ENCODE measurements around the gene GALK2. TPM values are rescaled to one million over a fixed set of nuclear protein-coding genes. Genes with fewer than 3 reads are reported as not detected.

Gene GALK2
- total RNA-seq, 2 donors from 2014 or later, result 28.5 to 52.3 TPM

DNA sequence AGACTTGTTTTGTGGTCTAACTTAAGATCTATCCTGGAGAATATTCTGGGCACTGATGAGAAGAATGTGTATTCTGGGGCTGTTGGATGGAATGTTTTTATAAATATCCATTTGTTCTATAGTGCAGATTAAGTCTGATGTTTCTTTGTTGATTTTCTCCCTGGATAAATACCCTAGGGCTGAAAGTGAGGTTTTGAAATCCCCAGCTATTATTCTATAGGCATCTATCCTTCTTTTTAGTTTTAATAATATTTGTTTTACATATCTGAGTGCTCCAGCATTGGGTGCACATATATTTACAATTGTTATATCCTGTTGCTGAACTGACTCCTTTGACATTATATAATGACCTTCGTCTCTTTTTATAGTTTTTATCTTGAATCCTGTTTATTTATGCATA is 42.9 kb downstream of the GALK2 start:
- 47% methylated on average over 1 of the region's 1 CpG for WGBS
- Histone ChIP-seq H3K27me3 (replicated peaks; ENCODE audit: insufficient read depth) (no peaks in the 10 kb centered on the region), H3K4me1 (replicated peaks) (no peaks in the 10 kb centered on the region), H3K36me3 (no peaks in the 10 kb centered on the region), H3K27ac (no peak overlapping the region), H3K4me3 (no peak overlapping the region), H3K9me3 (no peaks in the 10 kb centered on the region)
- intact Hi-C loops (cut with DNase I), result no loop called here
- DNase-seq (ENCODE audit: low spot score), result no peak
- TF ChIP-seq POLR2A (IDR thresholded peaks at IDR 0.05) (no peak), POLR2AphosphoS5 (IDR thresholded peaks at IDR 0.05) (no peak)
- TF ChIP-seq, protein P1, sequence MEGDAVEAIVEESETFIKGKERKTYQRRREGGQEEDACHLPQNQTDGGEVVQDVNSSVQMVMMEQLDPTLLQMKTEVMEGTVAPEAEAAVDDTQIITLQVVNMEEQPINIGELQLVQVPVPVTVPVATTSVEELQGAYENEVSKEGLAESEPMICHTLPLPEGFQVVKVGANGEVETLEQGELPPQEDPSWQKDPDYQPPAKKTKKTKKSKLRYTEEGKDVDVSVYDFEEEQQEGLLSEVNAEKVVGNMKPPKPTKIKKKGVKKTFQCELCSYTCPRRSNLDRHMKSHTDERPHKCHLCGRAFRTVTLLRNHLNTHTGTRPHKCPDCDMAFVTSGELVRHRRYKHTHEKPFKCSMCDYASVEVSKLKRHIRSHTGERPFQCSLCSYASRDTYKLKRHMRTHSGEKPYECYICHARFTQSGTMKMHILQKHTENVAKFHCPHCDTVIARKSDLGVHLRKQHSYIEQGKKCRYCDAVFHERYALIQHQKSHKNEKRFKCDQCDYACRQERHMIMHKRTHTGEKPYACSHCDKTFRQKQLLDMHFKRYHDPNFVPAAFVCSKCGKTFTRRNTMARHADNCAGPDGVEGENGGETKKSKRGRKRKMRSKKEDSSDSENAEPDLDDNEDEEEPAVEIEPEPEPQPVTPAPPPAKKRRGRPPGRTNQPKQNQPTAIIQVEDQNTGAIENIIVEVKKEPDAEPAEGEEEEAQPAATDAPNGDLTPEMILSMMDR (IDR thresholded peaks at IDR 0.05), result no peak

DNA sequence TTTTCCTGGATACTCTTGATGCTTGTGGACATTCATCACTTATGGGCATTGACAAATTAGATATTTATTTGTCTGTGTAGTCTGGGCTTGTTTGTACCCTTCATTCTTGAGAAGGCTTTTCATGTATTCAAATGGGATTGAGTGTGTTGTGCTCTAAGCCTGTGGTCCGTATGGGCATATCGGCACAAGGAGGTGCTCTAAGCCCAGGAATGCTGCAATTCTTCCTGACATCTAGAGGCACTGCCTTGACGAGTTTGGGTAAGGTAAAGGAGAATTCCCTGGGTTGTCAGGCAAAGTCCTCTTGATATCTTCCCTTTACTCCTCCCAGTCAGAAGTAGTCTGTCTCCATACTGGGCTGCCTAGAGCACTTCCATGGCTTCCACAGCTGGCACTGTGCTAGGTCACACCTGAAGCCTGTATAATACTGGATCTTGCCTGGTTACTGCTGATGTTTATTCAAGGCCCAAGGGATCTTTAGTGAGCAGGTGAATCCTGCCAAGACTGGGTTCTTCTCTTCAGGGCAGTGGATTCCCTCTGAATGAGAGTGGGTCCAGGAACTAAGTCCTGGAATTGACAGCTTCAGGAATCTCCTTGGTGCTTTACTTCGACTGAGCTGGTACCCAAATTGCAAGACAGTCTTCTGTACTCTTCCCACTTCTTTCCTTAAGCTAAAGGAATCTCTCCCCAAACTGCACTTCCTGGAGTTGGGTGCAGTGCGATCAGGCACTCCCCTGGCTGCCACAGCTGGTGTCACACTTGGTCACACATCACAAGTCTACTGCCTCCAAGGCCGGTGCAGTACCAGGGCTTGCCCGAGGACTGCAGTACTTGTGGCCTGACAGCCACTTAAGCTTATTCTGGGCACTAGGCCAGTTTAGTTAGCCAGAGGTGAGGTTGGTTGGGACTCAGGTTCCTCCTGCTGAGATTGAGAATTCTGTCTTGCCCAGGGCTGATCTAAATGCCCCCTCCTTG is 46.0 kb downstream of the GALK2 start:
- TF ChIP-seq, protein P1 (IDR thresholded peaks at IDR 0.05), result no peak
- TF ChIP-seq POLR2AphosphoS5 (IDR thresholded peaks at IDR 0.05) (no peak), POLR2A (IDR thresholded peaks at IDR 0.05) (no peak)
- DNase-seq (ENCODE audit: low spot score), result no peak
- Histone ChIP-seq H3K4me3 (no peak overlapping the region), H3K27ac (no peak overlapping the region), H3K36me3 (no peaks in the 10 kb centered on the region), H3K27me3 (replicated peaks; ENCODE audit: insufficient read depth) (no peaks in the 10 kb centered on the region), H3K4me1 (replicated peaks) (no peaks in the 10 kb centered on the region), H3K9me3 (no peaks in the 10 kb centered on the region)
- intact Hi-C loops (cut with DNase I), result no loop called here
- WGBS, result 85% methylated on average over 7 of the region's 7 CpGs

DNA sequence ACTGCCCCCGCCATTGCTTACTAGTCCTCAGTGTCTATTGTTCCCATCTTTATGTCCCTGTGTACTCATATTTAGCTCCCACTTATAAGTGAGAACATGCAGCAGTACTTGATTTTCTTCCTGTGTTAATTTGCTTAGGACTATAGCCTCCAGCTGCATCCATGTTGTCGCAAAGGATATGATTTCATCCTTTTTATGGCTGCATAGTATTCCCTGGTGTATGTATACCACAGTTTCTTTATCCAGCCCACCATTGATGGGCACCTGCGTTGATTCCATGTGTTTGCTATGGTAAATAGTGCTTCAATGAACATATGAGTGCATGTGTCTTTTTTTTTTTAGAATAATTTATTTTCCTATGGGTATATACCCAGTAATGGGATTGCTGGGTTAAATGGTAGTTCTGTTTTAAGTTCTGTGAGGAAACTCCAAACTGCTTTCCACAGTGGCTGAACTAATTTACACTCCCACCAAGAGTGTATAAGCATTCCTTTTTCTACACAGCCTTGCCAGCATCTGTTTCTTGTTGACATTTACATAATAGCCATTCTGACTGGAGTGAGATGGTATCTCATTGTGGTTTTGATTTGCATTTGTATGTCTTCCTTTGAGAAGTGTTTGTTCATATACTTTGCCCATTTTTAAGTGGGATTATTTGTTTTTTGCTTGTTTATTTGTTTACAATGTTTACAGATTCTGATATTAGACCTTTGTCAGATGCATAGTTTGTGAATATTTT is 53.7 kb downstream of the GALK2 start:
- intact Hi-C loops (cut with DNase I), result no loop called here
- Histone ChIP-seq H3K9me3 (no peaks in the 10 kb centered on the region), H3K4me1 (replicated peaks) (no peaks in the 10 kb centered on the region), H3K27me3 (replicated peaks; ENCODE audit: insufficient read depth) (no peaks in the 10 kb centered on the region), H3K27ac (no peak overlapping the region), H3K4me3 (no peak overlapping the region), H3K36me3 (no peaks in the 10 kb centered on the region)
- DNase-seq (ENCODE audit: low spot score), result no peak
- WGBS, result 46% methylated on average over 3 of the region's 3 CpGs
- TF ChIP-seq, protein P1 (IDR thresholded peaks at IDR 0.05), result no peak
- TF ChIP-seq POLR2AphosphoS5 (IDR thresholded peaks at IDR 0.05) (no peak), POLR2A (IDR thresholded peaks at IDR 0.05) (no peak)

DNA sequence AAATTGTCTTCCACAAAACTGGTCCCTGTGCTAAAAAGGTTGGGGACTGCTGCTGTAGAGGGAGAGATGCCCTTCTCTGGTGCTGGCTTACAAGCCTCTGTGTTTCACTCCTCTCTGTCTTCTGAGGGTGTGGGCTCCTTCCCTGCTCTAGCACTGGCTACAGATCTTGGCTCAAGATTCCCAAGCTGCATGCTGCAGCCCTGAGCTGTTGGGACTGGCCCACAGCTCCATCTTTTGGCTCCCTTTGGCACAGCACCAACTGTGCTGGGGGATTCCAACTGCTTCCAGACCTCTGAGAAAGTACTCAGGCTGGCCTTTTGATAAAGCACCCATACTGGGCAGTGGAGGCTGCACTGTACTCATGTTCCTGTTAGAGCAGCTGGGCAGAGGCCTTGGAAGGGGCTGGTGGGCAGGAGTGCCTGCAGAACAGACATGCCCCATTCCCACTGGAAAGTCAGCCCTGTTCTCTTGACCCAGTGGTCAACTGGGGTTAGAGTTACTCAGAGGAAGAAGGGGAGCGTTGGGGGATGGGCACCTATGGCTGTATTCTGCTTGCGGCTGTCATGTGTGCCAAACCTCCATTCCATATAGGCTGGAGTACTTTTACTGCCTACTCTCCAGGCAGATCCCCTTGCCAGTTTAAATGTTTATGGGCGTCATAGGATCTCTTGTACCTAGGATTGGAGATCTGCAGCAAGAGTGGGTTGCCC is 55.7 kb downstream of the GALK2 start:
- Histone ChIP-seq H3K36me3 (no peaks in the 10 kb centered on the region), H3K4me1 (replicated peaks) (no peaks in the 10 kb centered on the region), H3K27me3 (replicated peaks; ENCODE audit: insufficient read depth) (no peaks in the 10 kb centered on the region), H3K9me3 (no peaks in the 10 kb centered on the region), H3K27ac (no peak overlapping the region), H3K4me3 (no peak overlapping the region)
- TF ChIP-seq, protein P1 (IDR thresholded peaks at IDR 0.05), result no peak
- TF ChIP-seq POLR2AphosphoS5 (IDR thresholded peaks at IDR 0.05) (no peak), POLR2A (IDR thresholded peaks at IDR 0.05) (no peak)
- no peak for DNase-seq (ENCODE audit: low spot score)
- WGBS, result 93% methylated on average over 3 of the region's 3 CpGs
- intact Hi-C loops (cut with DNase I), result no loop called here
